Retina (tissue), 1 donor: Measurements from ENCODE around the gene GGTLC1.
A peak's percentile ranks its signal among the peaks of the same experiment; 100 is the strongest.

Source experiments
- DNase-seq: peaks from one replicate; pipeline ENCODE4 v3.0.0-alpha.2; 2016

Gene GGTLC1

GRCh38 chr20:23963941-23964340 lies 24.6 kb downstream of the GGTLC1 start:
- DNase-seq = no peak

- no peak for DNase-seq
Measured at GRCh38 chr20:23962272-23962671, 26.3 kb downstream of the GGTLC1 start.

- DNase-seq = no peak
Measured at GRCh38 chr20:23959054-23959453, 29.5 kb downstream of the GGTLC1 start.

DNA sequence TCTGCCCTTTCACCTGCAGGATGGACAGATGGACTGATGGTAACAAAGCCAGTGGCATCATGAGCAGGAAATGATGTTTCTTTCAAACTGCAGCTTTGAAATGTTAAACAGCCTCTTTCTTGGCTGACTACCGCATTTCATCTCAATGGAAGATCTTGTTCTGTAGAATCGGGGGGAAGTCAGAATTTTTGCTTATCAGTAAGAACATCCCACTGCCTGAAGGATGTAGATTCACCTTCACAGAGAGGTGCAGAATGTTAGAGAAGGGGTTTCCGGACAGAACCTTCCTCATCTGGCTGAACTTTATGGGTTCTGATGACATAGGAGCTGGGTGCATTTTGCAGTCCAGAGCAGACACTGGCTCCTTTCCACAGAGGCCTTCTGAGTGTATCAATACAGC lies 32.7 kb downstream of the GGTLC1 start:
- DNase-seq = no peak

DNA sequence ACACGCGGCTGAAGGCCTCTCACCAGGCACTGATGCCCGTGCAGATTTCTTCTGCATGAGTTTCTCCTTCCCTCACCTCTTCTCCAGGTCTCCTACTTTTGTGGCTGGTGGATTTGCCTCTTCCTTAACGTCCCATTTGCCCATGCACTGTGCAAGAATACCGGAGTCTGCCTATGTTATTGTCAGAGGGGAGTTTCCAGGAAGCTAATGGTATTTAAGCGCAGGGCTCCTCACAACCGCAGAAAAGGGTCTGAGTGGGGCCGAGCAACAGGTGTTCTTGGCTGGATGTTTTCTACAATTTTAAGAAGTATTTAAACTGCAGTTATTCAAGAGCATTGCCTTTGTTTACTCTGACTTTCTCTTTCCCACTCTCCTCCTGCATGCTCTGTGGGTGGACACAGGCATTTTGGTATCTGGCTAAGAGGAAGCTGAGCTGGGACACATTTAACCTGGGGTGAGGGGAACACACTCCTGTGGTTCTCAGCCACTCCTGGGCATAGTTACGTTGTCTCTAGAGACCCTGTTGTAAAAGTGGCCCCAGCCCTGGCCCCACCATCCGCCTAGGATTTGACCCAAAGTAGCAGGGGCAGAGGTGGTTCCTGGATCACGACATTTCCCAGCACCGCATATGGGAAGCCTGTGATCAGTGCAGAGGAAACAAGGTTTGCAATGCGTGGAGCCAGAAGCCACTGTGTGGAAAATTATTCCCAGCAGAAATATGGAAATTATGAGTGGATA lies 34.4 kb downstream of the GGTLC1 start:
- DNase-seq = no peak

DNA sequence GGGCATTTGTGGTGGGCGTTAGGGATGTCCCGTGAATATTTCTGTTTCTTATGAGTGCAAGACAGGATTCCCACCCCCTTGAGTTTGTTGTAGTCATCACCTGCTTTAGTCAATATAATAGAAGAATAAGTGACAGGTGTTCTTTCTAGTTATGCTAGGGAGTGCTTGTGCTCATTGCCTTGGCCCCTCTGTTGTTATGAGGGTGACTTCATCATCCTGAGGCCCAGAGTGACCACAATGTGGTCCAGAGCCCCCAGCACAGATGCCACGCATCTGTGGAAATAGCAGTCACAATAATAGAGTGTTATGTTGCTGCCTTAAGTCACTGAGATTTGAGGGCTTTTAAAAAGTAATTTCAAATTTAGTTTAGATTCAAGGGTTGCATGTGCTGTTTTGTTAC lies 42.4 kb downstream of the GGTLC1 start:
- DNase-seq = no peak

DNA sequence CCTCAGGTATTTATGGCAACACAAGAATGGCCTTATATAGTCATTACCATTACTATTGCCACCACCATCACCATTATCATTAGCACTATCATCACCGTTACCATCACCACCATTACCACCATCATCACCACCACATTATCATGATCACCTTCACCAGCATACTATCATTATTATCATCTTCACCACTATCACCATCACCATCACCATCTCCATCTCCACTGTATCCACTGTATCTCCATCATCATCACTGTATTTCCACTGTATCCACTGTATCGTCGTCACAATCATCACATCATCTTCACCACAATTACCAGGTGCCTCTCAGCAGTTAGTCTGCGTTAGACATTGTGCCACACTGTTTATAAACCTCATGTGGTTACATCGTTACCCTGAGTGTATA lies 45.3 kb downstream of the GGTLC1 start:
- DNase-seq = no peak

GRCh38 chr20:23939641-23940040 lies 48.9 kb downstream of the GGTLC1 start:
- no peak for DNase-seq

GRCh38 chr20:23939063-23939462 lies 49.5 kb downstream of the GGTLC1 start:
- no peak for DNase-seq

GRCh38 chr20:23938118-23938438 lies 50.5 kb downstream of the GGTLC1 start:
- DNase-seq = no peak

DNA sequence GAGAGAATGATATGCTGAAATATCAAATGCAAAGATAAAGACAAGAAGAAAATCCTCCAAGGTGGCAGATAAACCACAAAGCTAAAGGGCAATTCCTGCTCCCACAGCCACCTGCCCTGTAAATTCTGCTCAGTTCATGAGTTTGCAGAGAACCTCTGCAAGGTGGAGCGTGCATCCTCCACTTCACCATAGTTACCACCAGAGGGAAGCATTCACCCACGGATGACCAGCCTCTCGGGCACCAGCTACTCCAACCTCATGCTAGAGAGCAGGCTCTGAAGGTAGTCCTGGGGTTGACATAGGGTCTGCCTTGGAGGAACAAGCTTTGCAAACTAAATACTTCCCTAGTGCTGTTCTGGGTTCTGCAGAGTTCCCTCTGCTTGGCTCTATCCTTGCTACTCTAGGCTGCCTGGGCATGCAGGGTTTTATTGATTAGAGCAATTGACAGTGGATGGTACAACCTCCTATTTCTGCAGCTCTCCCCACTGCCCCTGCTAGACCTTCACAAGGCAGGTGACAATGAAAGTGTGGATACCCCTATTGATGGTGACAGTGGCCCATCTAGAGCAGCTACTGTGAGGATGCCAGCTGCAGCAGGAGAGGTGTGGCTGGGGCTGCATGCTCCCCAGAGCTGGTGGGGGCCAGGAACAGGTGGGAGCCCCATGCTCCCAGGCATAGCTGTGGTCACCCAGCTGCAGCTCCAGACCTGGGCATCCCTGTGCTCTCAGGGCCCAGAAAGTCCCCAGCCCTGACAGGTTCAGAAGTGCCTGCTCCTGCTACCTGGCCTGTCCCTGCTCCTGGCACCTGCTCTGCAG lies 51.1 kb downstream of the GGTLC1 start:
- DNase-seq = peak; percentile 81
